ENCODE measurements around the gene KHDC3L. TPM values are rescaled to one million over a fixed set of nuclear protein-coding genes. Genes with fewer than 3 reads are reported as not detected.
"Not testable (repeated sequence)": the region's sequence is repeated elsewhere in the genome, so short reads cannot be mapped to it uniquely, and the experiment has no call there.

KHDC3L gene
- polyA plus RNA-seq, 2 donors: not detected

- Histone ChIP-seq H3K27ac (ENCODE audit: low read depth in 2 of 2, low read length in 1 of 2) (no peak overlapping the region), H3K4me3 (ENCODE audit: low read depth in 1 of 2, low read length in 2 of 2) (peak overlapping the region in 1 of 2 donors; percentile 56)
- 27 to 33% methylated on average over 4 of the region's 4 CpGs for WGBS, 2 donors
Observed at GRCh38 chr6:73388433-73388799, 26.0 kb downstream of the KHDC3L start.

DNA sequence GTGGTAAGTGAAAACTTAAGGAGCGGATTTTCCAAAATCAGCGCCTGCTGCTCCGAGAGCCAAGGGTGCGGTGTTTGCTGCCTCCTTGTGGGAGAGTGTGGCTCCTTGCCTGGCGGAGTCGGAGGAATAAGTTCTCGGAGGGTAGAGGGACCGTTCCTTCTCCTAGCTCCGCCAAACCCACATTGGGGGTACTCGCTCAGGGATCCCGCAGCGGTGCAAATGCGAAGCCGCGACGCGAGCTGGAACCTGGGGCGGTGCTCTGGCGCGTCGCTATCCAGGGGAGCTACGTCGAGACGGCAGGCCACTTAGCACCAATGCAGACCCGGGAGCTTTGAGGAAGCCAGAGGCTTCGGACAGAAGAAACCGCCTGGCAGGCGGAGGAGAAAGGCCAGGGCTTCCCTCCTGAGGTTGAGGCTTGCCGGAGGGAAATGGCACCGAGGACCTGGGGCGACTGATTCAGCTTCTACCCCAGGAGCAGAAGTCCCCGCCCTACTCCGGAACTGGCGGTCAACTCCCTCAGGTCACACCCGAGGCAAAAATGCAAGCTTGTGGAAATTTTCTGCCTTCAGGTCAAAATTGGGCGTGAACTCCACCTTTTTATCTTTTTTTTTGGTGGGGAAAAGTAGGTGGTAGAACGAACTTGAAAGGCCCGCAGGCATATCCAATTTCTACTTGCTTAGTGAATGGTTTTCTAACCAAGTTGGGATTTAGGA is 26.5 kb downstream of the KHDC3L start:
- Histone ChIP-seq H3K4me3 (ENCODE audit: low read depth in 1 of 2, low read length in 2 of 2) (peak overlapping the region; percentile 48 to 56), H3K27me3 (ENCODE audit: control insufficient read depth in 1 of 2, insufficient read depth in 2 of 2, low read length in 2 of 2) (no peaks in the 10 kb centered on the region), H3K36me3 (ENCODE audit: control insufficient read depth in 2 of 2, insufficient read depth in 2 of 2, low read length in 1 of 2) (no peaks in the 10 kb centered on the region), H3K27ac (ENCODE audit: low read depth in 2 of 2, low read length in 1 of 2) (peak overlapping the region in 1 of 2 donors; percentile 64), H3K9me3 (ENCODE audit: control insufficient read depth in 2 of 2, insufficient read depth in 1 of 2, low read depth in 1 of 2, low read length in 1 of 2) (no peaks in the 10 kb centered on the region), H3K4me1 (ENCODE audit: control insufficient read depth in 2 of 2, insufficient read depth in 2 of 2, low read length in 1 of 2) (no peaks in the 10 kb centered on the region)
- 1 to 2% methylated on average over 38 of the region's 38 CpGs for WGBS, 2 donors

More at GRCh38 chr6:73388433-73388799, 26.0 kb downstream of the KHDC3L start:
- Histone ChIP-seq H3K27me3 (ENCODE audit: control insufficient read depth in 1 of 2, insufficient read depth in 2 of 2, low read length in 2 of 2) (no peaks in the 10 kb centered on the region), H3K36me3 (ENCODE audit: control insufficient read depth in 2 of 2, insufficient read depth in 2 of 2, low read length in 1 of 2) (no peaks in the 10 kb centered on the region), H3K9me3 (ENCODE audit: control insufficient read depth in 2 of 2, insufficient read depth in 1 of 2, low read depth in 1 of 2, low read length in 1 of 2) (no peaks in the 10 kb centered on the region), H3K4me1 (ENCODE audit: control insufficient read depth in 2 of 2, insufficient read depth in 2 of 2, low read length in 1 of 2) (no peaks in the 10 kb centered on the region)

GRCh38 chr6:73389854-73390253 is 27.4 kb downstream of the KHDC3L start:
- Histone ChIP-seq H3K36me3 (ENCODE audit: control insufficient read depth in 2 of 2, insufficient read depth in 2 of 2, low read length in 1 of 2) (no peaks in the 10 kb centered on the region), H3K9me3 (ENCODE audit: control insufficient read depth in 2 of 2, insufficient read depth in 1 of 2, low read depth in 1 of 2, low read length in 1 of 2) (no peaks in the 10 kb centered on the region), H3K4me1 (ENCODE audit: control insufficient read depth in 2 of 2, insufficient read depth in 2 of 2, low read length in 1 of 2) (no peaks in the 10 kb centered on the region), H3K4me3 (ENCODE audit: low read depth in 1 of 2, low read length in 2 of 2) (no peak overlapping the region), H3K27me3 (ENCODE audit: control insufficient read depth in 1 of 2, insufficient read depth in 2 of 2, low read length in 2 of 2) (no peaks in the 10 kb centered on the region), H3K27ac (ENCODE audit: low read depth in 2 of 2, low read length in 1 of 2) (no peak overlapping the region)
- 85 to 91% methylated on average over 10 of the region's 10 CpGs for whole genome bisulfite sequencing, 2 donors

DNA sequence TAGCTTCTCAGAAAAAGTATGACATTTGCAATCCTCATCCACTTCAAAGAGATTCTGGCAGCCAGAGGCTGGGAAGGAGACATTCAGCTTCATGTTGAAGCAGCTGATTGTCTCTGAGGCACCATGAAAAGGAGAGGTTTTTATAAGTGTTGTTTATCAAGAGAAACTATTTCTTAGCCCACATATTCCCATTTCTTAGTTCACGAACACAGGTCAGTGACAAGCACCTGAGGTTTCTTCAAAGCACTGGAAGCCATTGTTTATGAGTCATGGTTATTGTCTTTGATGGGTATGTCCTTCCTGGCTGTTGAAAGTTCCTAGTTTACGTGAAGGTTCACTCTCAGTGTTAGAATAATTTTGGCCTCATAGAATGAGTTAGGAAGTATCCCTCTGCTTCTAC is 29.2 kb downstream of the KHDC3L start:
- Histone ChIP-seq H3K9me3 (ENCODE audit: control insufficient read depth in 2 of 2, insufficient read depth in 1 of 2, low read depth in 1 of 2, low read length in 1 of 2) (no peaks in the 10 kb centered on the region), H3K4me1 (ENCODE audit: control insufficient read depth in 2 of 2, insufficient read depth in 2 of 2, low read length in 1 of 2) (no peaks in the 10 kb centered on the region), H3K36me3 (ENCODE audit: control insufficient read depth in 2 of 2, insufficient read depth in 2 of 2, low read length in 1 of 2) (no peaks in the 10 kb centered on the region), H3K27me3 (ENCODE audit: control insufficient read depth in 1 of 2, insufficient read depth in 2 of 2, low read length in 2 of 2) (no peaks in the 10 kb centered on the region), H3K4me3 (ENCODE audit: low read depth in 1 of 2, low read length in 2 of 2) (no peak overlapping the region), H3K27ac (ENCODE audit: low read depth in 2 of 2, low read length in 1 of 2) (no peak overlapping the region)
- WGBS, 2 donors: 64 to 73% methylated on average over 2 of the region's 2 CpGs

DNA sequence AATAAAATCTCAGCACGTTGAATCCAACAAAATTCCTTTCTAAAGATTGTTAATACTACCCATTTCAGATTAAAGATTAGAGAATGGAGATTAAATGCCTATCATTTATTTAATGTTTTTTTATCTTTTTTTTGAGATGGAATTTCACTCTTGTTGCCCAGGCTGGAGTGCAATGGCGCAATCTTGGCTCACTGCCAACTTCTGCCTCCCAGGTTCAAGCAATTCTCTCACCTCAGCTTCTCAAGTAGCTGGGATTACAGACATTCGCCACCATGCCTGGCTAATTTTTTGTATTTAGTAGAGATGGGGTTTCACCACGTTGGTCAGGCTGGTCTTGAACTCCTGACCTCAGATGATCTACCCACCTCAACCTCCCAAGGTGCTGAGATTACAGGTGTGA is 29.7 kb downstream of the KHDC3L start:
- not testable (repeated sequence) for H3K9me3 ChIP-seq (ENCODE audit: control insufficient read depth in 2 of 2, insufficient read depth in 1 of 2, low read depth in 1 of 2, low read length in 1 of 2); H3K4me3 ChIP-seq (ENCODE audit: low read depth in 1 of 2, low read length in 2 of 2); H3K27ac ChIP-seq (ENCODE audit: low read depth in 2 of 2, low read length in 1 of 2); H3K27me3 ChIP-seq (ENCODE audit: control insufficient read depth in 1 of 2, insufficient read depth in 2 of 2, low read length in 2 of 2); H3K4me1 ChIP-seq (ENCODE audit: control insufficient read depth in 2 of 2, insufficient read depth in 2 of 2, low read length in 1 of 2); H3K36me3 ChIP-seq (ENCODE audit: control insufficient read depth in 2 of 2, insufficient read depth in 2 of 2, low read length in 1 of 2)
- WGBS, 2 donors: 63 to 76% methylated on average over 4 of the region's 4 CpGs

DNA sequence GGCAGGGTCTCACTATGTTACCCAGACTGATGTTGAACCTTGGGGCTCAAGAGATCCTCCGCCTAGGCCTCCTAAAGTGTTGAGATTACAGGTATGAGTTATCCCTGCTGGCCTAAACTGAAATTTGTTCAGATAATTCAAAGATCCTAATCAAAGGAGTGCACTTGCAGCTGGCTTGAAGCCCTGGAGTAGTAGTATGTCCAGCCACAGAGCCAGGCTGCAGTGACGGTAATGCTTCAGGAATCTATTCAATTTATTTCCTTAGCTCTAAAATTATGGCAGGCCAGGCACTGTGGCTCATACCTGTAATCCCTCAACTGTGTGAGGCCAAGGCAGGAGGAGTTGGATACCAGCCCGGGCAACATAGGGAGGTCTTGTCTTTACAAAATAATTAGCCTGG is 30.8 kb downstream of the KHDC3L start:
- Histone ChIP-seq H3K4me3 (ENCODE audit: low read depth in 1 of 2, low read length in 2 of 2) (no peak overlapping the region), H3K27me3 (ENCODE audit: control insufficient read depth in 1 of 2, insufficient read depth in 2 of 2, low read length in 2 of 2) (no peaks in the 10 kb centered on the region), H3K27ac (ENCODE audit: low read depth in 2 of 2, low read length in 1 of 2) (no peak overlapping the region), H3K36me3 (ENCODE audit: control insufficient read depth in 2 of 2, insufficient read depth in 2 of 2, low read length in 1 of 2) (no peaks in the 10 kb centered on the region), H3K4me1 (ENCODE audit: control insufficient read depth in 2 of 2, insufficient read depth in 2 of 2, low read length in 1 of 2) (no peaks in the 10 kb centered on the region), H3K9me3 (ENCODE audit: control insufficient read depth in 2 of 2, insufficient read depth in 1 of 2, low read depth in 1 of 2, low read length in 1 of 2) (no peaks in the 10 kb centered on the region)
- WGBS, 2 donors: 91 to 92% methylated on average over 3 of the region's 3 CpGs

DNA sequence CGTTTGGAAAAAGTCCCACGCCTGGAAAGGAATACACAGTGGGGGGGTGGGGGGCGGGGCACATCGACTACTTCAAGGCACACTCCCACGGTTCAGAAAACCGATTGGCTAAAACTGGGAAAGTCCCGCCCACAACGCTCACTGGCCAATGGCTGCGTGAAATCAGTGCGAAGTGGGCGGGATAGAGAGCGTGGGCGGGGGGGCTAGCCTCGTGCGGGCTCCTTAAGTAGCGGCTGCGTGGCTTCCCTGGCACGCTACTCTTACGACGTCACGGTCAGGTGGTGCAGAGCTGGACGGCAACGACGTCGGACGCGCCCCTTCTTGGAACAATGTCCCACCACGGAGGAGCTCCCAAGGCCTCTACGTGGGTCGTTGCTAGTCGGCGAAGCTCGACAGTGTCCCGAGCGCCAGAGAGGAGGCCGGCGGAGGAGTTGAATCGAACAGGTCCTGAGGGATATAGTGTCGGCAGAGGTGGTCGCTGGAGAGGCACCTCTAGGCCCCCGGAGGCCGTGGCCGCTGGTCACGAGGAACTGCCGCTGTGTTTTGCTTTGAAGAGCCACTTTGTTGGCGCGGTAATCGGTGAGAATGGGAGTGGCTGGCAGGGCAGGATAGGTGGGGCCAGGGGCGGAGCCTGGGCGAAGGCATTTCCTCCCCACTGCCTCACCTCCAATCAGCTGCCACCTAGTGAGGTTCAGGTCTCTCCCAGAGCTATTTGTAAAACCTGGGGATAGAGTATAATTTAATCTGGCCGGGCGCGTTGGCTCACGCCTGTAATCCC is 32.3 kb downstream of the KHDC3L start, which contains the start of gene DDX43:
TSS of gene DDX43 (plus strand) at position 252 of the 778 bp plus-strand sequence. CDS start at position 330, 78 bp downstream.
- Histone ChIP-seq H3K4me1 (ENCODE audit: control insufficient read depth in 2 of 2, insufficient read depth in 2 of 2, low read length in 1 of 2) (no peaks in the 10 kb centered on the region), H3K4me3 (ENCODE audit: low read depth in 1 of 2, low read length in 2 of 2) (peak within 1 kb of the TSS in 1 of 2 donors; percentile 35), H3K36me3 (ENCODE audit: control insufficient read depth in 2 of 2, insufficient read depth in 2 of 2, low read length in 1 of 2) (no peaks in the 10 kb centered on the region), H3K27me3 (ENCODE audit: control insufficient read depth in 1 of 2, insufficient read depth in 2 of 2, low read length in 2 of 2) (no peaks in the 10 kb centered on the region), H3K27ac (ENCODE audit: low read depth in 2 of 2, low read length in 1 of 2) (peak within 1 kb of the TSS in 1 of 2 donors; percentile 51), H3K9me3 (ENCODE audit: control insufficient read depth in 2 of 2, insufficient read depth in 1 of 2, low read depth in 1 of 2, low read length in 1 of 2) (no peaks in the 10 kb centered on the region)
- 78 to 82% methylated on average over 54 of the region's 54 CpGs for WGBS, 2 donors

- H3K9me3 ChIP-seq (ENCODE audit: control insufficient read depth in 2 of 2, insufficient read depth in 1 of 2, low read depth in 1 of 2, low read length in 1 of 2): no peaks in the 10 kb centered on the region
- no peaks in the 10 kb centered on the region for H3K36me3 ChIP-seq (ENCODE audit: control insufficient read depth in 2 of 2, insufficient read depth in 2 of 2, low read length in 1 of 2)
- H3K27ac ChIP-seq (ENCODE audit: low read depth in 2 of 2, low read length in 1 of 2): no peak overlapping the region
- H3K27me3 ChIP-seq (ENCODE audit: control insufficient read depth in 1 of 2, insufficient read depth in 2 of 2, low read length in 2 of 2): no peaks in the 10 kb centered on the region
- H3K4me3 ChIP-seq (ENCODE audit: low read depth in 1 of 2, low read length in 2 of 2): no peak overlapping the region
- 94 to 98% methylated on average over 10 of the region's 10 CpGs for WGBS, 2 donors
- no peaks in the 10 kb centered on the region for H3K4me1 ChIP-seq (ENCODE audit: control insufficient read depth in 2 of 2, insufficient read depth in 2 of 2, low read length in 1 of 2)
Observed at GRCh38 chr6:73395875-73396274, 33.4 kb downstream of the KHDC3L start.

- H3K27ac ChIP-seq (ENCODE audit: low read depth in 2 of 2, low read length in 1 of 2): no peak overlapping the region
- H3K4me1 ChIP-seq (ENCODE audit: control insufficient read depth in 2 of 2, insufficient read depth in 2 of 2, low read length in 1 of 2): no peaks in the 10 kb centered on the region
- no peaks in the 10 kb centered on the region for H3K36me3 ChIP-seq (ENCODE audit: control insufficient read depth in 2 of 2, insufficient read depth in 2 of 2, low read length in 1 of 2)
- no peak overlapping the region for H3K4me3 ChIP-seq (ENCODE audit: low read depth in 1 of 2, low read length in 2 of 2)
- H3K27me3 ChIP-seq (ENCODE audit: control insufficient read depth in 1 of 2, insufficient read depth in 2 of 2, low read length in 2 of 2): no peaks in the 10 kb centered on the region
- H3K9me3 ChIP-seq (ENCODE audit: control insufficient read depth in 2 of 2, insufficient read depth in 1 of 2, low read depth in 1 of 2, low read length in 1 of 2): no peaks in the 10 kb centered on the region
Observed at GRCh38 chr6:73400656-73401055, 38.2 kb downstream of the KHDC3L start.

All from esophagus (tissue), 2 donors.